Erythroblast (primary cell): ENCODE measurements around the gene TMEM132C.
"Not testable (repeated sequence)": the region's sequence is repeated elsewhere in the genome, so short reads cannot be mapped to it uniquely, and the experiment has no call there.

Experiments
- GATA1 ChIP-seq: IDR thresholded peaks from 2 replicates; pipeline ENCODE4 v1.6.1; 2011; ENCODE audit warnings: low read depth, mild to moderate bottlenecking, control low read depth, low read length, moderate library complexity
- POLR2A ChIP-seq: IDR thresholded peaks from 2 replicates; pipeline ENCODE4 v1.6.1; 2011; ENCODE audit warnings: mild to moderate bottlenecking, low read length

GRCh38 chr12:128253829-128254228 is 13.1 kb upstream of the TMEM132C start:
- TF ChIP-seq POLR2A, GATA1: not testable (repeated sequence)
